ENCODE data around the gene DCAF5. TPM values are rescaled to one million over a fixed set of nuclear protein-coding genes. Genes with fewer than 3 reads are reported as not detected.
"Not testable (repeated sequence)": the region's sequence is repeated elsewhere in the genome, so short reads cannot be mapped to it uniquely, and the experiment has no call there.

DCAF5 gene
- total RNA-seq, 1 donor from 2014 or later, result 14.5 TPM

- no peak overlapping the region for H3K4me3 ChIP-seq (ENCODE audit: low read depth, low read length)
- DNase-seq (ENCODE audit: low read depth), result no peak
- TF ChIP-seq CTCF (conservative IDR thresholded peaks at IDR 0.05; ENCODE audit: low read depth, low read length), result no peak
Observed at GRCh38 chr14:69038455-69039287, 114.2 kb downstream of the DCAF5 start.

DNA sequence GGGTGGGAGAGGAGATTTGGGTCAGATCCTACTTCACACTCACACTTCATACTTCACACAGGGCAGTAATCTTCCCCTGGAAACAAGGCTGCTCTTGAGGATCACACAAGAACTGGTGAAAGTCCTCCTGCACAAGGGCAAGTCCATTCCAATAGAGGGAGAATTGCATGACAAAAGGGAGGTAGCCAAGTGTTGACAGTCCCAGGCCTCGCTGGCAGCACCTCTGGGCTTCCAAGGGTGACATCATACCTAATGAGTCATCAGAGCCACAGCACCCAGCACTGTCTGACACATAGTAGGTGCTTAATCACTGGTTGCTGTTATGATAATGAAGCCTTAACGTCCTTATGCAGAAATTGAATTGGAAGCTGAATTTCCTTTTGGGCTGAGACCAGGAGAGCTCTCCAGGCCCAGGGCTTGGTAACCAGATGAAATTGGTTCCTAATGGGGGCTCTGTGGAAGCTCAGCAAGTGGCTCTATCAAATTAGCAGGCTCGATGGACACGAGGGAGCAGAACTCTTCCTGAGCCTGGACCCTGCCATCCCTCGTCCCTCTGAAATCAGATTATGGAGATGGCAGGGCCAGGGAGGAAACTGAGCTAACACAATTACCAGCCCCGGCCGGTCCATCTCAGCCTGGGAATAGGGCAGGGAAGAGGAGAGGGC is 115.0 kb downstream of the DCAF5 start:
- no peak for DNase-seq (ENCODE audit: low read depth)
- no peak overlapping the region for H3K4me3 ChIP-seq (ENCODE audit: low read depth, low read length)
- TF ChIP-seq CTCF (conservative IDR thresholded peaks at IDR 0.05; ENCODE audit: low read depth, low read length), result no peak

DNA sequence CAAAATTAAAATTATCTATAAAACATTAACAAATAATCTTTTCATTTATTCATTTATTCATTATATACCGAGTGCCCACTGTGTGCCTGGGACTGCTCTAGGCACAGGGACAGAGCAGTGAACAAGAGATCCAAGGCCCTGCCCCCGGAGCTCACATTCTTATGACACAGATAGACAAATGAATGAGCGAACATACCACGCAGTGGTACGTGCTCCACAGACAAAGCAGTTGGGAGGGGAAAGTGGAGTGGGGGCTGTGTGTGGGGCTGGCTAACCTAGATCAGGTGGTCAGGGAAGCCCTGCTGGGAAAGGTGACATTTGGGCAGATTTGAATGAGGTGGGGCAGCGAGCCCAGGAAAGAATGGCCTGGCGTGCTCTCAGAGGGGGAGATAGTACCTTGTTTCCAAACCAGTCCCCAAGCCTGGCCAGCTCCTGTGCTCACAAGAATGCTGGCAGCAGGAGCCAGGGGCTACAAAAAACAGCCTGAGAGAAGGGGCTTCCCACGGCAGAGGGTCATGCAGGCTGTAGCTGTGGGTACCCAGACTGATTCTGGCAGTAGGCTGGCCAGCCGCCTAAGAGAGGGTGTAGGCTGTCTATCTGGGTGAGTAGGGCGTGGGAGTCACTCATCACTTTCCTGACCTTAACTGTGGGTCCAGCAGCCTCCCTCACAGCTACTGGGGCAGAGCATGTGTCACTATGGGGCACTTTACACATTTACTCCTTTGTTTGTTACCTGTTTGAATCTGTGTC is 116.0 kb downstream of the DCAF5 start:
- no peak overlapping the region for H3K4me3 ChIP-seq (ENCODE audit: low read depth, low read length)
- no peak for TF ChIP-seq CTCF (conservative IDR thresholded peaks at IDR 0.05; ENCODE audit: low read depth, low read length)
- no peak for DNase-seq (ENCODE audit: low read depth)

GRCh38 chr14:69034612-69035262 is 118.2 kb downstream of the DCAF5 start:
- no peak for DNase-seq (ENCODE audit: low read depth)

DNA sequence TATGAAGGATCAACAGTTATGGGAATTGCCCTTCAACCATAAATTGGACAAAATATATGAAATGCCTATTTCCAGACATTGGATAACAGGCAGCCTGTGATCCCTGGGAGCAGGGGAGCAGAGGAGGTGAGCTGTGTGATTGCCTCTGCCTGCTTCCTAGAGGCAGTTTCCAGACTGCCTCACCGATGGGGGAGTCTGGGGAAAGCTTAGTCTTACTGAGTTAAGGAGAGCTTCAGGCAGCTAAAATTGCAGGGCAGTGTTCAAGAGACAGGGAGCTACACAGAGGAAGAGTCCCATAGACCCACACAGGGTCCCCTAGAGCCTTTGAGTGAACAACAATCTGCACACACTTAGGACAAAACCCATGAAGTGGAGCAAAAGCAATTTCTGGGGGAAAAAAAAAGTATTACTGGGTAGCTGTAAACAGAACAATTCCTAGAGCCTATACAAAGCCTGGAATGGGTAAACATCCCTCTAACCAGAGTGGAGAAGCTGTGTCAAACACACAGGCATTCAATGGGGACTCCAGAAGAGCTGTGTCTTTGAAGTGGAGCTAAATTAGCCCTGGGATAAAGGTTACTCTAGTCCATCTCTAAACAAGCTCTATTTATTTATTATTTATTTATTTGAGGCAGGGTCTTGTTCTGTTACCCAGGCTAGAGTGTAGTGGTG is 125.5 kb downstream of the DCAF5 start:
- H3K4me3 ChIP-seq (ENCODE audit: low read depth, low read length), result no peak overlapping the region
- TF ChIP-seq CTCF (conservative IDR thresholded peaks at IDR 0.05; ENCODE audit: low read depth, low read length), result no peak
- no peak for DNase-seq (ENCODE audit: low read depth)

More at GRCh38 chr14:69034612-69035262, 118.2 kb downstream of the DCAF5 start:
- H3K4me3 ChIP-seq (ENCODE audit: low read depth, low read length), result no peak overlapping the region
- TF ChIP-seq CTCF (conservative IDR thresholded peaks at IDR 0.05; ENCODE audit: low read depth, low read length), result no peak

DNA sequence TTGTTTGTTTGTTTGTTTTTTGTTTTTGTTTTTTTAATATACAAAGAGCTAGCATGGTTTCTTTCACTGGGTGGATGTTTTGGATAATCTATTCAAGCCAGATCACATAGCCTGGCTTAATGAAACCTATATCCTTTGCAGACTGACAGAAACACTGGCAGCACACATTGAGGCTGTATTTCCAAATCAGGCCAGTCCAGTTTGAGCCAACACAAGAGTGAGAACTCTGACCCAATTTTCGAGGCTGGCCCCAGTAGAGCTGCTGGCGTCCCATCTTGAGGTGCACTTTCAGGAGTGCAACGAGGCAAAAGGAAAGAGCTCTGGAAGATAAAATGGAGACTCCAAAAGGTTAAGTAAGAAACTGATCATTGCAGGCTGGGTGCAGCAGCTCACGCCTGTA is 129.9 kb downstream of the DCAF5 start:
- DNase-seq (ENCODE audit: low read depth), result no peak
- TF ChIP-seq CTCF (conservative IDR thresholded peaks at IDR 0.05; ENCODE audit: low read depth, low read length), result no peak
- no peak overlapping the region for H3K4me3 ChIP-seq (ENCODE audit: low read depth, low read length)

DNA sequence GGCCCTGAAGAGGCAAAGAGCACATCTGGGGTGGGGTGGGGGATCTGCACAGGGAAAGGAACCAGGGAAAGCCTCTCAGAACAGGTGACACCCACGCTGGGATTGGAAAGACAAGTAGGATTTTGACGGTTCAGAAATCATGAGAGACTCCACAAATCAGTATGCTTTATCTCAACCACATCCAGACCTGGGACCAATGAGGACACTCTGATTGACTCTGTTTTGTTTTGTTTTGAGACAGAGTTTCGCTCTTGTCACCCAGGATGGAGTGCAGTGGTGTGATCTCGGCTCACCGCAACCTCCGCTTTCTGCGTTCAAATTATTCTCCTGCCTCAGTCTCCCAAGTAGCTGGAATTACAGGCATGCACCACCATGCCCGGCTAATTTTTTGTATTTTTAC is 130.8 kb downstream of the DCAF5 start:
- not testable (repeated sequence) for DNase-seq (ENCODE audit: low read depth); H3K4me3 ChIP-seq (ENCODE audit: low read depth, low read length)

Measured in epithelial cell of proximal tubule (primary cell).